HL-60 (cell line): Measurements from ENCODE around the gene GPR162.

Experiments
- CTCF ChIP-seq: IDR thresholded peaks from one replicate; pipeline ENCODE4 v1.5.1; 2011; ENCODE audit warnings: low read length, control low read depth, inconsistent platforms; ENCODE audit not compliant: insufficient read depth
- POLR2AphosphoS5 ChIP-seq: IDR thresholded peaks from 2 replicates; pipeline ENCODE4 v1.6.1; 2012; ENCODE audit warnings: low read depth
- TF ChIP-seq, protein P1 (sequence below): IDR thresholded peaks from 2 replicates; pipeline ENCODE4 v1.6.1; 2012; ENCODE audit warnings: low read depth; ENCODE audit not compliant: insufficient replicate concordance

DNA sequence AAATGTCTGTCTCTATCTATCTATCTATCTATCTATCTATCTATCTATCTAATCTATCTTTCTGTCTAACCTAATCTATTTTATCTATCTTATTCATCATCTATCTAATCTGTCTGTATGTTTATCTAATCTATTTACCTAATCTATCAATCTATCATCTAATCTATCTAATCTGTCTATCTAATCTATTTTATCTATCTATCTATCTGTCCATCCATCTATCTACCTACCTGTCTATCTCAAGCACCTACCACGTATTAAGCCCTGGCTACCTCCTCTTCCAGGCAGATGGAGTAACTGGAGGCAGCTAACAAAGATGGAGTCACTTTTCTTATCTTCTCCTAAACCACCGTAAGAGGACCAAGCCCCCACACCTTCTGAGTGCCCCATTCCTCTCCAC lies 26.5 kb upstream of the GPR162 start:
- TF ChIP-seq CTCF (no peak), POLR2AphosphoS5 (no peak)
- TF ChIP-seq, protein P1, sequence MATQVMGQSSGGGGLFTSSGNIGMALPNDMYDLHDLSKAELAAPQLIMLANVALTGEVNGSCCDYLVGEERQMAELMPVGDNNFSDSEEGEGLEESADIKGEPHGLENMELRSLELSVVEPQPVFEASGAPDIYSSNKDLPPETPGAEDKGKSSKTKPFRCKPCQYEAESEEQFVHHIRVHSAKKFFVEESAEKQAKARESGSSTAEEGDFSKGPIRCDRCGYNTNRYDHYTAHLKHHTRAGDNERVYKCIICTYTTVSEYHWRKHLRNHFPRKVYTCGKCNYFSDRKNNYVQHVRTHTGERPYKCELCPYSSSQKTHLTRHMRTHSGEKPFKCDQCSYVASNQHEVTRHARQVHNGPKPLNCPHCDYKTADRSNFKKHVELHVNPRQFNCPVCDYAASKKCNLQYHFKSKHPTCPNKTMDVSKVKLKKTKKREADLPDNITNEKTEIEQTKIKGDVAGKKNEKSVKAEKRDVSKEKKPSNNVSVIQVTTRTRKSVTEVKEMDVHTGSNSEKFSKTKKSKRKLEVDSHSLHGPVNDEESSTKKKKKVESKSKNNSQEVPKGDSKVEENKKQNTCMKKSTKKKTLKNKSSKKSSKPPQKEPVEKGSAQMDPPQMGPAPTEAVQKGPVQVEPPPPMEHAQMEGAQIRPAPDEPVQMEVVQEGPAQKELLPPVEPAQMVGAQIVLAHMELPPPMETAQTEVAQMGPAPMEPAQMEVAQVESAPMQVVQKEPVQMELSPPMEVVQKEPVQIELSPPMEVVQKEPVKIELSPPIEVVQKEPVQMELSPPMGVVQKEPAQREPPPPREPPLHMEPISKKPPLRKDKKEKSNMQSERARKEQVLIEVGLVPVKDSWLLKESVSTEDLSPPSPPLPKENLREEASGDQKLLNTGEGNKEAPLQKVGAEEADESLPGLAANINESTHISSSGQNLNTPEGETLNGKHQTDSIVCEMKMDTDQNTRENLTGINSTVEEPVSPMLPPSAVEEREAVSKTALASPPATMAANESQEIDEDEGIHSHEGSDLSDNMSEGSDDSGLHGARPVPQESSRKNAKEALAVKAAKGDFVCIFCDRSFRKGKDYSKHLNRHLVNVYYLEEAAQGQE: no peak
